ENCODE data around the gene AIM2.

The AIM2 gene

DNA sequence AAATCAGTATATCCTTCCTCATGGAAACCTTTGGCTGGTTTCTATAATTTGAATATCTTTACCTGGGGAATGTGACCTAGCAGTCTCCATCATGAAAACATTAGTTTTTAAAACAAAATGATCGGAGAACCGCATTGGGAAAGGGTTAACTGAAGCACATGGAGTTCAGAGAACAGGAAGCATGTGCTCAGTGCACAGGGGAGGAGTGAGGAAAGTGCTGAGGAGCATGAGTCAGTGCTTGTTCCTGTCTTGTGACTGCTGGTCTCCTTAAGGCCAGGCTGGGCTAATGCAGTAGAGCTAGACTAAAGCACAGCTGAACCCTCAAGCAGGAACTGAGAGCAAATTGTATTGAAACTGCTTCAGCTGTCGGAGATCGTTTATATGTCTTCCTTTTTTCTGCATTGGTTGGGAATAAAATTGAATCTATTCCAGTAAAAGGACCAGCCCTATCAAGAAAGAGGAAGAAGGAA is 61.1 kb downstream of the AIM2 start:
- peak; percentile 50 to 56 for DNase-seq (ENCODE audit: low read depth in 2 of 2)

DNA sequence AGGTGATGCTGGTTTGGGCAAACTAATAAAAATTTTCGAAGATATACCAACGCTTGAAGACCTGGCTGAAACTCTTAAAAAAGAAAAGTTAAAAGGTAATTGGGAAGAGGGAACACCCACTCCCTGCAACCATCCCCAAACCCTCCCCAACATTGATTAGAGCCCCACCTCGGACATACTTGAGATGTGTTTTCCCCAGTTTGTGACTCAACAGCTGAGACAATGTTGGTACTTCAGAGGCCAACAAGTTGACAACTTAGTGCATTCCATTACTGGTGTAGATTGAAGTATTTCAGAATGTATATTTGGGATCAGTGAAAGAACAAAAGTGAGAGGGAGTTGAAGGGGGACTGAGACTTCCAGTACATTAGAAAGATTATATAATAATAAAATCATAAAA is 61.7 kb downstream of the AIM2 start:
- no peak for DNase-seq (ENCODE audit: low read depth in 2 of 2)

GRCh38 chr1:159014003-159014571 is 62.5 kb downstream of the AIM2 start:
- no peak for DNase-seq (ENCODE audit: low read depth in 2 of 2)

- DNase-seq (ENCODE audit: low read depth in 2 of 2) = peak; percentile 43 to 58
Measured at GRCh38 chr1:159012495-159012894, 64.1 kb downstream of the AIM2 start.
